Measurements from ENCODE around the gene VRK2.
"Not testable (repeated sequence)": the region's sequence is repeated elsewhere in the genome, so short reads cannot be mapped to it uniquely, and the experiment has no call there.

VRK2 gene

GRCh38 chr2:58158481-58158880, 111.9 kb downstream of the VRK2 start:
- no peak for DNase-seq (ENCODE audit: low spot score)

DNA sequence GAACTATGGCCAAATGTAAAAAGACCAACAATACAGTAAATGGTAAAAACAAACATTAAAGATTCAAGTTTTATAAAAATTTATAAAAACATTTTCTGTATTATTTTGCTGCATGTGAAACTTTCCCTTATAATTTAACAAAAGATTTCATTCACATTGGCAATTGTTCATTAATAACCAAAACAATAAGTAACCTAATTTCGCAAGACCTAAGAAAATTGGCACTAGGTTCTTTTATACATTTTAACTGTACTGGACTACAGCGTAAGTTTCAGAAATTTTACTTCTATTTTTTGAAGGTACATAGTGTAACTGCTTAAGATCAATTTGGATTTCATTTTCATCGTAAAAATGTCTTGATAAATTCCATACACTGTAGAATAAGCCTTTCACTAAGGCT, 117.3 kb downstream of the VRK2 start:
- no peak for DNase-seq (ENCODE audit: low spot score)

- DNase-seq (ENCODE audit: low spot score), result not testable (repeated sequence)
These were observed 121.5 kb downstream of the VRK2 start for GRCh38 chr2:58168130-58168529.

- DNase-seq (ENCODE audit: low spot score), result not testable (repeated sequence)
These were observed 123.2 kb downstream of the VRK2 start for GRCh38 chr2:58169845-58170244.

GRCh38 chr2:58170334-58170933, 123.8 kb downstream of the VRK2 start:
- not testable (repeated sequence) for DNase-seq (ENCODE audit: low spot score)

- not testable (repeated sequence) for DNase-seq (ENCODE audit: low spot score)
These were observed 125.2 kb downstream of the VRK2 start for GRCh38 chr2:58171831-58172230.

- not testable (repeated sequence) for DNase-seq (ENCODE audit: low spot score)
These were observed 130.6 kb downstream of the VRK2 start for GRCh38 chr2:58177187-58177586.

GRCh38 chr2:58180175-58180574, 133.6 kb downstream of the VRK2 start:
- not testable (repeated sequence) for DNase-seq (ENCODE audit: low spot score)

DNA sequence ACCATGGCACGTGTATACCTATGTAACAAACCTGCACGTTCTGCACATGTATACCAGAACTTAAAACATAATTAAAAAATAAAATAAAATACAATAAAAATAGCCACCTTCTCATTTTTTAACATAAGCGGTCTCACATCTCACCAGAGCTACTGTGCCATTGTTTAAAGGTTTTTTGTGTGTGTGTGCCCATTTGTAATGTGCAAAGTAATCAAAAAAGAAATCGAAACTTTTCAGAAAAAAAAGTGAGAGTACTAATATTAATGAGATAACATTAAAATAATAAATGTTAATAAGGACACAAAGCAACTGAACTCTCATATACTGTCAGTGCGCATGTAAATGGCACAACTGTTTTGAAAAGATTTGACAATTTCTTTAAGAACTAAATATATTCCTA, 134.0 kb downstream of the VRK2 start:
- no peak for DNase-seq (ENCODE audit: low spot score)

DNA sequence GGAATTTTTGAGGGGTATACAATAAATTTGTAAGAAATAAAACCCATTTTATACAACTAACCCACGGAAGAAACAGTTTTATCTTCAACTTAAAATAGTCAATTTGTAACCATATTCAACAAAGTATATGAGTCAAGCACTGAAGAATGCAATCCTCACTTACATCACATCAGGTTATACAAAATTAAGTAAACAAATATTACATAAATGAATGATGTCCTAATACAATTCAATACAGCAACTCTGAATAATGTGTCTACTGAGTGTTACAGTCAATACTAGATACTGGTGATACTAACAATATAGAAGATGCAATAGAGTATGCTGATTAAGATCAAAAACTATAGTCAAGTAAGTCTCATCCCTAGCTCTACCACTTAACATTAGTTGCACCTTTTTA, 135.9 kb downstream of the VRK2 start:
- DNase-seq (ENCODE audit: low spot score), result no peak

DNA sequence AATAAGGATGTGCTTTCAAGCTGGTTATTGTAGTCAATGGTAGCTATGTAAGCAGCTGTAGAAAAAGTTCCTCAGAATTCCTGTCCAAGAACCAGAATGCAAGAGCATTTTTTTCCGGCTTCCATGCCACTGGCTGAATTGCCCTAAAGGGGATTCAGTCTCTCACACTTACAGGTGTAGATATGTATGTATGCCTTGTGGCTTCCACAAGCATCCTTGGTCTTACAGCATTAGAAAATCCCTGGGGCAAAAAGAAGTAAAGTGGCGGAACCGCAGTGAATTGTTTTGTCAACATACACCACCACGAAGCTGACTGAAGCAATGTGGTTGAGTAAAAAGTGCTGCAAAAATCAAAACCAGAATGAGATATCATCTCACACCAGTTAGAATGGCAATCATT, 139.9 kb downstream of the VRK2 start:
- DNase-seq (ENCODE audit: low spot score), result no peak

DNA sequence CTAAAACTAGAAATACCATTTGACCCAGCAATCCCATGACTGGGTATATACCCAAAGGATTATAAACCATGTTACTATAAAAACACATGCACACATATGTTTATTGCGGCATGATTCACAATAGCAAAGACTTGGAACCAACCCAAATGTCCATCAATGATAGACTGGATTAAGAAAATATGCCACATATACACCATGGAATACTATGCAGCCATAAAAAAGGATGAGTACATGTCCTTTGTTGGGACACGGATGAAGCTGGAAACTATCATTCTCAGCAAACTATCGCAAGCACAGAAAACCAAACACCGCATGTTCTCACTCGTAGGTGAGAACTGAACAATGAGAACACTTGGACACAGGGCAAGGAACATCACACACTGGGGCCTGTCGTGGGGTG, 140.4 kb downstream of the VRK2 start:
- not testable (repeated sequence) for DNase-seq (ENCODE audit: low spot score)

DNA sequence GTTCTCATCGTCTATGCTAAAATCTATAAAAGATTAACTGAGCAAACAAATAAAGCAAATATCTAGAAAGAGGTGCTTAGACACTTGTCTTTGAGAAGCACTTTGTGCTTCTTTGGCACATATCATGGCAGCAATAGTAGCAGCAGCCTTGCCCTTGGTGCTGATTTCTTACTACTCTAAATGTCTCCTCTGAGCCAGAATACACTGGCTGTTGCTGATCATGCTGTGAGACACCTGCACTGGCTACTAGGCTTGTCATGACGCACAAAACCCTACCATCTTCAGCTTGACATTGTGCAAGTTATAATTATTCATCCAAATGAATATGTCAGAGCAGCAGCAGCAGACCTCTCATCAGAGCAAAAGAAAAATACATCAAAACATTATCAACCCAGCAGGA, 147.9 kb downstream of the VRK2 start:
- DNase-seq (ENCODE audit: low spot score), result no peak

DNA sequence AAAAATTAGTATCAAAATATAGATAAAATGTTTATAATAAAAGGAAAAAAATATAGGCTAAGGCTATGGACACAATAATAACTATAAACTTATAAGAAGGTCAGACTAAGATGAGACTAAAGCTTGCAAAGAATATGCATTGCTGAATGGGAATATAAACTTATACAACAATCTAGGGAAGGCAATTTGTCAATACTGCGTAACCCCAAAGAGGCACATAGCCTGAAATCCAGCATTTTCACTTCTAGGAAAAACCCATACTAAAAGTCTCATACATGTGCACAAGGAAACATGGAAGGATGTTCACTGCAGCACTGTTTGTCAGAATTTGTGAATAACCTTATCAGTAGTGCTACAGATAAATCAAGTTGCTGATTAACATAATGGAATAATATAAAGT, 149.1 kb downstream of the VRK2 start:
- DNase-seq (ENCODE audit: low spot score), result no peak

DNA sequence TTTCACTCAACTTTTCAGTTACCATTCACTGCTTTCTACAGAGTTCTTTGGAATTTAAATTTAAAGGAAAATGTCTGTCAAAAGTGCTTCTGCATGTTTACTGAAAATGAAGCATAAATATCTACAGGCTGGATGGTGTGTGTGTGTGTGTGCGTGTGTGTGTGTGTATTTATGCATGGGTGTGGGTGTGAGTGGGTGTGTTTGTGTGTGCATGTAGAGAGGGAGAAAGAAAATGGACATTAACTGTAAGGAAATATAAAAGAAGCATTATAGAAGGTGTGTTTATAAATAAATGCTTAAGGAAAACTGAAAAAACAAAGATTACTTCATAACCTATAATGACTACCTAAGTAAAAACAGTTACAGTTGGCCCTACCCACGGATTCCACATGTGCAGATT, 151.3 kb downstream of the VRK2 start:
- DNase-seq (ENCODE audit: low spot score), result no peak

- DNase-seq (ENCODE audit: low spot score), result no peak
These were observed 155.8 kb downstream of the VRK2 start for GRCh38 chr2:58202404-58202803.

GRCh38 chr2:58203018-58203417, 156.4 kb downstream of the VRK2 start:
- no peak for DNase-seq (ENCODE audit: low spot score)

- no peak for DNase-seq (ENCODE audit: low spot score)
These were observed 157.8 kb downstream of the VRK2 start for GRCh38 chr2:58204195-58204959.

- DNase-seq (ENCODE audit: low spot score), result no peak
These were observed 160.2 kb downstream of the VRK2 start for GRCh38 chr2:58206785-58207184.

GRCh38 chr2:58207189-58207588, 160.6 kb downstream of the VRK2 start:
- DNase-seq (ENCODE audit: low spot score), result no peak
